Type B pancreatic cell (in vitro differentiated cells): ENCODE data around the gene GPR161. TPM values are rescaled to one million over a fixed set of nuclear protein-coding genes. Genes with fewer than 3 reads are reported as not detected.

Experiments used
- DNase-seq: peaks from one replicate; pipeline ENCODE4 v3.0.0; 2021; ENCODE audit warnings: mixed read lengths; ENCODE audit not compliant: unreplicated experiment; ENCODE audit errors: extremely low spot score
- H3K27ac Mint-ChIP-seq: 2 replicates; pipeline ENCODE4 v1.8.0; 2021; ENCODE audit warnings: mild to moderate bottlenecking, mixed read lengths
- H3K27me3 Mint-ChIP-seq: 2 replicates; pipeline ENCODE4 v1.8.0; 2021; ENCODE audit warnings: mixed read lengths
- H3K36me3 Mint-ChIP-seq: 2 replicates; pipeline ENCODE4 v1.8.0; 2021; ENCODE audit warnings: mixed read lengths
- H3K4me1 Mint-ChIP-seq: one replicate; pipeline ENCODE4 v1.8.0; 2021; ENCODE audit warnings: mixed read lengths; ENCODE audit not compliant: unreplicated experiment
- H3K4me3 Mint-ChIP-seq: 2 replicates; pipeline ENCODE4 v1.8.0; 2021; ENCODE audit warnings: mild to moderate bottlenecking, mixed read lengths
- H3K9me3 Mint-ChIP-seq: 2 replicates; pipeline ENCODE4 v1.8.0; 2021; ENCODE audit warnings: mixed read lengths
- total RNA-seq: library from RNA; stranded (reverse); gene quantifications from 2 replicates; pipeline ENCODE4 v1.2.1, GENCODE V29; 2021; ENCODE audit warnings: low replicate concordance
- TF ChIP-seq, protein P1 (sequence below): fragments of 200-600 bp; sonication (generic); conservative IDR thresholded peaks from 2 replicates; pipeline ENCODE4 v1.5.0; 2021; ENCODE audit warnings: antibody characterized with exemption, mild to moderate bottlenecking

GPR161 gene
- total RNA-seq, 1 donor from 2014 or later, result 32.6 TPM

DNA sequence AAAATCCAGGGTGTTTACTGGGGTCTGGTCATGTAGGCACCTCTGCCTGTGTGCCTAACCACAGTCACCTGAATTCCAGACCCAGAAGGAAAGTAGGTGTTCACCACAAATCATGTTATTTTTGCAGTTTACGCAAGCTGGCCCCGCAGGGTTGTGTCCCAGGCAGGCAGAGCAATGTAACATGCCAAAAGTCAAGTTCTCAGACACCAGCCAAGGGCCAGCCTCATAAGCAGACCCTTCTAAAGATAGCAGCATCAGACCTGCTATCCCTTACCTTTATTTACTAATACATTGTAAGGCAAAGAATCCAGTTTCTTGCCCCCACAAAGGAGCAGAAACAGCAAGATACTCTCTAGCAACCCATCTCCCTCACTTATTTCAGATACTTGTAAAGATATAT, 83.0 kb downstream of the GPR161 start:
- H3K4me3 Mint-ChIP-seq, result no peak overlapping the region
- DNase-seq, result no peak
- TF ChIP-seq, protein P1, sequence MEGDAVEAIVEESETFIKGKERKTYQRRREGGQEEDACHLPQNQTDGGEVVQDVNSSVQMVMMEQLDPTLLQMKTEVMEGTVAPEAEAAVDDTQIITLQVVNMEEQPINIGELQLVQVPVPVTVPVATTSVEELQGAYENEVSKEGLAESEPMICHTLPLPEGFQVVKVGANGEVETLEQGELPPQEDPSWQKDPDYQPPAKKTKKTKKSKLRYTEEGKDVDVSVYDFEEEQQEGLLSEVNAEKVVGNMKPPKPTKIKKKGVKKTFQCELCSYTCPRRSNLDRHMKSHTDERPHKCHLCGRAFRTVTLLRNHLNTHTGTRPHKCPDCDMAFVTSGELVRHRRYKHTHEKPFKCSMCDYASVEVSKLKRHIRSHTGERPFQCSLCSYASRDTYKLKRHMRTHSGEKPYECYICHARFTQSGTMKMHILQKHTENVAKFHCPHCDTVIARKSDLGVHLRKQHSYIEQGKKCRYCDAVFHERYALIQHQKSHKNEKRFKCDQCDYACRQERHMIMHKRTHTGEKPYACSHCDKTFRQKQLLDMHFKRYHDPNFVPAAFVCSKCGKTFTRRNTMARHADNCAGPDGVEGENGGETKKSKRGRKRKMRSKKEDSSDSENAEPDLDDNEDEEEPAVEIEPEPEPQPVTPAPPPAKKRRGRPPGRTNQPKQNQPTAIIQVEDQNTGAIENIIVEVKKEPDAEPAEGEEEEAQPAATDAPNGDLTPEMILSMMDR, result no peak
- no peak overlapping the region for H3K27ac Mint-ChIP-seq
- no peaks in the 10 kb centered on the region for H3K27me3 Mint-ChIP-seq
- H3K36me3 Mint-ChIP-seq, result peaks cover 9% of the 10 kb centered on the region
- H3K4me1 Mint-ChIP-seq, result peaks cover 6% of the 10 kb centered on the region
- H3K9me3 Mint-ChIP-seq, result no peaks in the 10 kb centered on the region

DNA sequence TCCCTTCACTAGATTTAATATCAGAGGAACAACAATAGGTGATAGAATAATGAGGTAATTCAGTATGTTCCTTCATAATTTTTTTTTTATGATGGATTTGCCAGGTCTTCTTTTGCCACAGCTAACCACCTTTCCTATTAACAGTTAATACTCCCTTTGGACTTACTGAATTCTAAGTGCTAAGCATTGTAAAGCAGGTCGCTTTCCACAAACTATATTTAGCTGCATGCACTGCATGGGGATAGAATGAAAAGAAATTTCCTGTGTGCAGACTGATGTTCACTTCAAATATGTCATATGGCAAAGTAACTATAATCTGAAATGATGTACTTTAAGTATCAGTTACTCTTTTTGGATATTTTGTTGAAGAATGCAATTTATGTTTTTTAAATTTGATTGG, 85.8 kb downstream of the GPR161 start:
- H3K27ac Mint-ChIP-seq, result peak overlapping the region; percentile 19
- no peaks in the 10 kb centered on the region for H3K27me3 Mint-ChIP-seq
- no peak for DNase-seq
- no peak overlapping the region for H3K4me3 Mint-ChIP-seq
- H3K9me3 Mint-ChIP-seq, result no peaks in the 10 kb centered on the region
- peaks cover 8% of the 10 kb centered on the region for H3K36me3 Mint-ChIP-seq
- TF ChIP-seq, protein P1, result no peak
- H3K4me1 Mint-ChIP-seq, result peaks cover 6% of the 10 kb centered on the region

DNA sequence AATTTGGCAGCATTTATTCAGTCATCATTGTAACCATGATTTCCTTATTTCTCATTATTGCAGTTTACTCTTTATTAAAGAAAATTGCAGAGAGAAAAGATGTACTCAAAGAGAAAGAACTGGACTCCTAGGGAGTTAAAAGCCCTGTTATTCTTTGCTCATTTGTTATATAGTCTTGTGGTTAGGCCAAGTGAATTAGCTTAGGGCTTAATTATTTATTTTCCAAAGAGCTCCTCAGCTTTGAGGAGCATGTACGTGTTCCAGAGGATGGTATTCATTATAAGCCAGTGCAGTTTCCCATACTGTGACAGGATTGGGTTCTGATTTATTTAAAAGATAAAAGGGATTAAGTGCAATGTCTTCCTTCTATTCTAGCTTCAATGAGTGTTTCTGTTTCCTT, 86.4 kb downstream of the GPR161 start:
- H3K4me1 Mint-ChIP-seq, result peaks cover 6% of the 10 kb centered on the region
- TF ChIP-seq, protein P1, result no peak
- H3K36me3 Mint-ChIP-seq, result peaks cover 8% of the 10 kb centered on the region
- no peaks in the 10 kb centered on the region for H3K9me3 Mint-ChIP-seq
- no peaks in the 10 kb centered on the region for H3K27me3 Mint-ChIP-seq
- H3K27ac Mint-ChIP-seq, result peak overlapping the region; percentile 19
- no peak for DNase-seq
- H3K4me3 Mint-ChIP-seq, result no peak overlapping the region

DNA sequence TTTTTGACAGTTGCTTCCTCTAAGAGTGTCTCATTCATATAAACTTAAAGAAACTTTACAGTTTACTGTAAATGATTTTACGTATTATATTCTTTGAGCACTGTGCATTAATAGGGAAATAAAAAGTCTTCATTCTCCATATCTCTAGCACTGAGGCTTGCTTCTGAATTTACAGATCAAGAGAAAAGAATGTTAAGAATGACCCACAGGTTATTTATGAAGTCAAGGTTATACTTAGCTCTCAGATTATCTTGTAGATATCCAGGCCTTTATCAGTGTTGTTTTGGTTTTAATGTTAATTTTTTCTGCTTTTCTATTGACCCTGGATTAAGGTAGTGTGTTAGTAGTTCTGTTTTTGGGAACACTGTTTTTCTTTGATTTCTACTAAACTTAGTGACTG, 91.4 kb downstream of the GPR161 start:
- no peaks in the 10 kb centered on the region for H3K4me1 Mint-ChIP-seq
- DNase-seq, result no peak
- TF ChIP-seq, protein P1, result no peak
- no peaks in the 10 kb centered on the region for H3K27me3 Mint-ChIP-seq
- no peak overlapping the region for H3K27ac Mint-ChIP-seq
- no peak overlapping the region for H3K4me3 Mint-ChIP-seq
- no peaks in the 10 kb centered on the region for H3K9me3 Mint-ChIP-seq
- H3K36me3 Mint-ChIP-seq, result peaks cover 17% of the 10 kb centered on the region

DNA sequence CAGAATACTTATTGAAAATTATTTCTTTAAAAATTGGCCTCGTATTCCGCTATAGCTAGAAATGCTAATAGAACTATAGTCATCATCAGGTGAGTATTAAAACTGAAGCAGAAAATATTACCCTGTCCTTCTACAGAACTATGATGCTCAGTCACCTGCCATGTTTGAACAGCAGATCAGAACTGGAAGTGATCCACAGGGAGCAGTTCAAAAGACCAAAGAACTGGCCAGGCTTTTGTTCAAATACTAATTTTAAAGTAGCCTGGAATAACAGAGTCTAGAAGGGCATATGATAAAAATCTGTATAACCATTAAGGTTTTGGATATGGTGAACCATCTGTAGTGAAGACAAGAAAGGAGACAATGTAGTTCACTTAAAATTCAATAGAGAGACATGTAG, 94.4 kb downstream of the GPR161 start:
- H3K27me3 Mint-ChIP-seq, result no peaks in the 10 kb centered on the region

More for the DNA sequence above, 94.4 kb downstream of the GPR161 start:
- H3K27ac Mint-ChIP-seq, result no peak overlapping the region
- peaks cover 18% of the 10 kb centered on the region for H3K36me3 Mint-ChIP-seq
- TF ChIP-seq, protein P1, result no peak
- DNase-seq, result no peak
- no peaks in the 10 kb centered on the region for H3K4me1 Mint-ChIP-seq
- no peaks in the 10 kb centered on the region for H3K9me3 Mint-ChIP-seq
- no peak overlapping the region for H3K4me3 Mint-ChIP-seq
